Dermis lymphatic vessel endothelial cell (primary cell): ENCODE measurements around the gene MYL5. TPM values are rescaled to one million over a fixed set of nuclear protein-coding genes. Genes with fewer than 3 reads are reported as not detected.

Experiments
- total RNA-seq: library from RNA; depleted of rRNA; stranded (reverse); fragments of >200 nt; gene quantifications from 2 replicates; pipeline ENCODE4 v1.2.1, GENCODE V29; 2014

MYL5 gene, protein sequence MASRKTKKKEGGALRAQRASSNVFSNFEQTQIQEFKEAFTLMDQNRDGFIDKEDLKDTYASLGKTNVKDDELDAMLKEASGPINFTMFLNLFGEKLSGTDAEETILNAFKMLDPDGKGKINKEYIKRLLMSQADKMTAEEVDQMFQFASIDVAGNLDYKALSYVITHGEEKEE
- 15.2 and 19.4 TPM in 2 replicates for total RNA-seq

DNA sequence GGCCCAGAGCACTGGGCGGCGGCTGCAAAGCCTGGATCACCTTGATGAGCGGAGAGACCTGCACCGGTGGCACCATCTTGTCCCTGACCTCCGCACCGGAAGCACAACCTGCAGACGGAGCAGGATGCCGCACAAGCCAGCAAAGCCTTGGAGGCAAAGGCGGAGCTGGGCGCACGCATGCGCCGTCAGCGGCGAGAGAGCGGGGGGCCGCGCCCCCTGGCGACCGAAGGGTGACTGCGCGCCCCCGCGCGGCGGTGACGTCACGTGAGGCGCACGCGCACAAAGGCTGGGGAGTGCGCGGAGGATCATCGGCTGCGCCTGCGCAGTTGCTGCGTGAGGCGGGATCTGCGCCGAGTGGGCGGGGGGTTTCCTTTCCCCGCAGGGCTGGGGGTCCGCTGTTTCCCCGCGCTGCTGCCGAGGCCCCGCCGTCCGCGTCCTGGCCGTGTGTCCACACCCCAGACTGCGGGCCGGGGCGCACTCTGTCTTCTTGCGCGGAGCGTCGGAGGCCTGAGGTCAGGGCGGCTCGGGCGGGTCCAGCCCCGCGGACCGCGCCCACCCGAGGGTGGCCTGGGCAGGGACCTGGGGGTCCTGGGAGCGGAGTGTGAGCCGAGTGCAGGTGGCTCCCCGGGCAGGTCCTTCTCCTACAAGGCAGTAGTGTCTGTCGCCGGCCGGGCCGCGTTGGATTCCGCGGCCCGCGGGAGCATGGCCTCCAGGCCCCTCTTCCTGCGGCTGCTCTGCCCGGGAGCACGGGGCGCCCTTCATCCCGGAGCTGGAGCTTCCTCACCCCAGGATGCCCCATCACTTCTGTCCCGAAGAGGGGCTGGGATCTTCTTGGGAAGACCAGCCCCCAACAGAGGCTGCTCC lies at the start of gene MYL5, which contains the start of gene ATP5ME:
Gene MYL5, plus strand, starts transcription at position 371 of the 864 bp plus-strand sequence. CDS start 3,485 bp downstream, outside the sequence.
Gene ATP5ME, minus strand, starts transcription at position 105 of the 864 bp plus-strand sequence. Its CDS starts 29 bp downstream, at position 76.

DNA sequence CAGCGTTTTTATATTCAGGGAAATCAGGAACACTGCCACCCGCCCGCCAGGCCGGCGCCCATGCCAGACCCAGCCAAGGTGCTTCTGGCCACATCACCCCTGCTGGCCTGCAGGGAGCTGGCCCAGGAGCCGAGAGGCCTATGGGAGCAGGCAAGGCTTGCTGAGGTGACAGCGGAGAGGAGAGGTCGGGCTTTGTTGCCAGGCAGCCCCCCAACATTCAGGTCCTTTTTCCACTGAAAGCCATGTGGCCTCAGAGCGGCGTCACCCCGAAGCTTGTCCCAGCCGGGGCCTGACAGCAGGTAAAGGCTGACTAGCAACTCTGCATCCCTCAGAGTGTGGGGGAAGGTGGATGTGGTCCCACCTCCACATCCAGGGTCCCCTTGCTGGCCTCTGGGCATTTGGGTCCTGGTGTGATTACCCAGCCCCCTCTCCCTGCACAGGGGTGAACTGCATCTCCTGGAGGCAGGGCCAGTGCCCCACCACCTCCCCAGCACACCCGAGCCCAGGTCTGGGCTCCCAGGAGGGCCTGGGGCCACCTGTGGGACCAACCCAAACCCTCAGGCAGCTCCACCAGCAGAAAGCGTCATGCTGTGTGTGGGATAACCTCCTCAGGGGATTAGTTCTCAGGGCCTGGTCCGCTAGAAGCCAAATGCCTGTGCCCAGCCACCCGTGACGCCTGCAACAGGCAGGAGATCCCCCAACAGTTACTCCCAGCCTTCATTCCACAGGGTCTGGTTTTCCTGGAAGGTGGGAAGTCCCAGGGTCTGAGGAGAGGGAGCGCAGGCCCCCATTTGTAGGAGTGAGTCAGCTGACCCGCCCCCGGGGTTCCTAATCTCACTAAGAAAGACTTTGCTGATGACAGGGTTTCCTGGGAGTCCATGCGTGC lies 49.4 kb upstream of the MYL5 start, which contains the start of gene PDE6B:
Gene PDE6B, plus strand, starts transcription at position 869 of the 886 bp plus-strand sequence. CDS start 54 bp downstream, outside the sequence.

DNA sequence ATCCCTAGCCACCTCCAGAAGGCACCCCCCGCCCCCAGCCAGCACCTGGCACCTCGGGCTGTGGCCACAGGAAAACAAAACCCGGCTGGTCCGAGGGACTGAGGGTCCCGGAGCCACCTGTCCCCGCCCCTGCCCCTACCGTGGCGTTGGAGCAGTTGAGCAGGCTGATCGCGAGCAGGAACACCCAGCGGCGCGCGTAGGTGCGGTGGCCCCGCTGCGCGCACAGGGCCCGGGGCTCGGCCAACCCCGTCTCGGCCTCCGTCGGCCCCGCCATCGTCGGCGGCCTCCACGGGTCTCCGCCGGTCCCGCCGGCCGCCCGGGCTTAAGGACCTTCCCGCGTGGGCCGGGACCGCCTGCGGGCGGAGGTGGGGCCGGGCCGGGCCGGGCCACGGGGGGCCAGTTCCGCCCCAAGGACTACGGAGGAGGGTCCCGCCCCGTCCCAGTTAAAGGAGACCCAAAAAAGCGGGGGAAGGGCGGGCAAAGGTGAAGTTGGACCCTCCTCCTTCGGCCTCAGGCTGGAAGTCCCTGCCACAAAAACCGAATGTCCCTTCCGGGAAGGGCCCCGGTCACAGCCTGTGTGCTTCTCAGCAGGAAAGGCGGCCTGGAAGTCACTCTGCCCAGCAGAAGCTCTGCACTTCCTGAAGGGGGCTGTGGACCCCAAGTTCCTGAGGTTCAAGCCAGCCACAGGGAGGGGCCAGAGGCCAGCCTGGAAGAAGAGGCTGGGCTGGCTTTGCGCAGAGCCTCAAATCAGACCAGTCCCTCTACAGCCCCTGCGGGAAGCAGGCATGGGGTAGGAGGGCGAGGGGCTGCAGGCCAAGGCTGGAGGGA lies 14.7 kb downstream of the MYL5 start, which contains the start of gene SLC49A3:
Gene SLC49A3, minus strand, starts transcription at position 298 of the 828 bp plus-strand sequence. Its CDS starts 24 bp downstream, at position 274.

DNA sequence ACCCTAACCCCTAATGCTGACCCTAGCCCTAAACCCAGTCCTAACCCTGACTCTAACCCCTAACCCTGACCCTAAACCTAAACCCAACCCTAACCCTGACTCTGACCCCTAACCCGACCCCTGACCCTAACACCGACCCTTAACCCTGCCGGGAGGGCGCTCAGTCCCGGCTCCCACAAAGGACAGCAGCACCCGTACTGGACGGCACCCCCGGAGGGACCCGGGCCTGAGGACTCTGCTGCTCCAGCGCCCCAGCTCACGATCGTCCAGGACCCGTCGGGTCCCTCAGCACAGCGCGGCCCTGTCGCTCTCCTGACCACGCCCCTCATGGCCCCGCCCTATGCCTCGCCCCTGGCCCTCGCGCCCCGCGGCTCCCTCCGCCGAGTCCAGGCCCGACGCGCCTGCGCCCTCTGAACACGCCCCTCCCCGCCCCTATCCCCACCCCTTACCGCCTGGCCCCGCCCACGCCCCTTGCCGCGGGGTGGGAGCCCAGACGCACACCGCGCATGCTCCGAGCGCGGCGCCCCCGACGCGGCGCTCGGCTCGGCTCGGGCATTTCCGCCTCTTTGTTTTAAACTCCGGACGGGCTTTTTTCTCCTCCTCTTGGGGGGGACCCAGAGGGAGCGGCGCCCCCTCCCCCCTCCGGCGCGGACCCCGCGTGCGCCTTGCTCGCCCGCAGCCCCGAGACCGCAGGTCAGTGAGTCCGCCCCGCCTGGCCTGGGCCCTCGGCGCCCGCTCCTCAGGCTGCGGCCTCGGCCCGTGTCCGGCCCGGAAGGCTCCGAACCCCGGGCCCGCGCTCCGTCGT lies 31.1 kb downstream of the MYL5 start, which contains the start of gene PCGF3:
Gene PCGF3, plus strand, starts transcription at position 555 of the 805 bp plus-strand sequence. CDS start 27,849 bp downstream, outside the sequence.

Other genes starting within 250 kb of the MYL5 start
- gene ZNF721, start 175.4 kb upstream of the MYL5 start, total RNA-seq = 16.4 and 37.4 TPM in 2 replicates
- 41.0 and 42.0 TPM in 2 replicates for gene PIGG, start 175.3 kb upstream of the MYL5 start, total RNA-seq
- gene TMEM271, start 98.2 kb upstream of the MYL5 start, total RNA-seq = not detected in 2 replicates
- 1.7 and 2.6 TPM in 2 replicates for gene PDE6B, start 49.0 kb upstream of the MYL5 start, total RNA-seq
- 173 and 199 TPM in 2 replicates for gene ATP5ME, start 266 bp upstream of the MYL5 start, total RNA-seq
- 6.8 and 7.9 TPM in 2 replicates for gene SLC49A3, start 14.6 kb downstream of the MYL5 start, total RNA-seq
- gene PCGF3, start 31.3 kb downstream of the MYL5 start, total RNA-seq = 43.2 and 47.7 TPM in 2 replicates
- 0.09 TPM in 1 of 2 replicates, not detected in the other for gene CPLX1, start 151.6 kb downstream of the MYL5 start, total RNA-seq